ENCODE results near the gene RBMS1.

The RBMS1 gene

GRCh38 chr2:160317181-160318099 is 176.2 kb downstream of the RBMS1 start:
- DNase-seq (ENCODE audit: insufficient read length, low spot score) (no peak), FAIRE-seq (no peak)

- FAIRE-seq (no peak), DNase-seq (ENCODE audit: insufficient read length, low spot score) (no peak)
These were observed 178.3 kb downstream of the RBMS1 start for GRCh38 chr2:160315337-160315736.

- FAIRE-seq (no peak), DNase-seq (ENCODE audit: insufficient read length, low spot score) (no peak)
These were observed 183.3 kb downstream of the RBMS1 start for GRCh38 chr2:160310118-160310828.

- DNase-seq (ENCODE audit: insufficient read length, low spot score): no peak
- no peak for FAIRE-seq
These were observed 184.0 kb downstream of the RBMS1 start for GRCh38 chr2:160309585-160309984.

- no peak for FAIRE-seq
- DNase-seq (ENCODE audit: insufficient read length, low spot score): no peak
These were observed 184.7 kb downstream of the RBMS1 start for GRCh38 chr2:160308915-160309314.

- no peak for DNase-seq (ENCODE audit: insufficient read length, low spot score)
- no peak for FAIRE-seq
These were observed 185.1 kb downstream of the RBMS1 start for GRCh38 chr2:160308476-160308875.

GRCh38 chr2:160306985-160307384 is 186.6 kb downstream of the RBMS1 start:
- DNase-seq (ENCODE audit: insufficient read length, low spot score) (no peak), FAIRE-seq (no peak)

- no peak for DNase-seq (ENCODE audit: insufficient read length, low spot score)
- FAIRE-seq: no peak
These were observed 188.4 kb downstream of the RBMS1 start for GRCh38 chr2:160305081-160305750.

GRCh38 chr2:160303527-160303926 is 190.1 kb downstream of the RBMS1 start:
- DNase-seq (ENCODE audit: insufficient read length, low spot score) (no peak), FAIRE-seq (no peak)

- DNase-seq (ENCODE audit: insufficient read length, low spot score) (no peak), FAIRE-seq (no peak)
These were observed 190.5 kb downstream of the RBMS1 start for GRCh38 chr2:160303076-160303475.

- DNase-seq (ENCODE audit: insufficient read length, low spot score): no peak
- FAIRE-seq: no peak
These were observed 192.2 kb downstream of the RBMS1 start for GRCh38 chr2:160301420-160301819.

GRCh38 chr2:160300203-160300602 is 193.4 kb downstream of the RBMS1 start:
- no peak for DNase-seq (ENCODE audit: insufficient read length, low spot score)
- FAIRE-seq: no peak

GRCh38 chr2:160299540-160299939 is 194.1 kb downstream of the RBMS1 start:
- FAIRE-seq (no peak), DNase-seq (ENCODE audit: insufficient read length, low spot score) (no peak)

- FAIRE-seq (no peak), DNase-seq (ENCODE audit: insufficient read length, low spot score) (no peak)
These were observed 194.6 kb downstream of the RBMS1 start for GRCh38 chr2:160298960-160299359.

- no peak for FAIRE-seq
- no peak for DNase-seq (ENCODE audit: insufficient read length, low spot score)
These were observed 197.9 kb downstream of the RBMS1 start for GRCh38 chr2:160295519-160296207.

GRCh38 chr2:160294889-160295288 is 198.7 kb downstream of the RBMS1 start:
- DNase-seq (ENCODE audit: insufficient read length, low spot score): no peak
- FAIRE-seq: no peak

- no peak for FAIRE-seq
- DNase-seq (ENCODE audit: insufficient read length, low spot score): no peak
These were observed 199.2 kb downstream of the RBMS1 start for GRCh38 chr2:160294339-160294803.

GRCh38 chr2:160293391-160294091 is 200.1 kb downstream of the RBMS1 start:
- no peak for DNase-seq (ENCODE audit: insufficient read length, low spot score)
- FAIRE-seq: no peak

GRCh38 chr2:160292225-160292624 is 201.4 kb downstream of the RBMS1 start:
- FAIRE-seq (no peak), DNase-seq (ENCODE audit: insufficient read length, low spot score) (no peak)

- no peak for FAIRE-seq
- no peak for DNase-seq (ENCODE audit: insufficient read length, low spot score)
These were observed 202.2 kb downstream of the RBMS1 start for GRCh38 chr2:160291382-160291781.
